HG02840 (cell line): ENCODE measurements around the gene CSAD.
A peak's percentile ranks its signal among the peaks of the same experiment; 100 is the strongest.

Source experiments
- ATAC-seq: cut with Tn5 transposase; IDR thresholded peaks from one replicate; pipeline ENCODE4 v1.9.1; 2021; ENCODE audit warnings: mild to moderate bottlenecking, moderate library complexity, moderate number of reproducible peaks; ENCODE audit not compliant: unreplicated experiment, low FRiP score

Gene CSAD

DNA sequence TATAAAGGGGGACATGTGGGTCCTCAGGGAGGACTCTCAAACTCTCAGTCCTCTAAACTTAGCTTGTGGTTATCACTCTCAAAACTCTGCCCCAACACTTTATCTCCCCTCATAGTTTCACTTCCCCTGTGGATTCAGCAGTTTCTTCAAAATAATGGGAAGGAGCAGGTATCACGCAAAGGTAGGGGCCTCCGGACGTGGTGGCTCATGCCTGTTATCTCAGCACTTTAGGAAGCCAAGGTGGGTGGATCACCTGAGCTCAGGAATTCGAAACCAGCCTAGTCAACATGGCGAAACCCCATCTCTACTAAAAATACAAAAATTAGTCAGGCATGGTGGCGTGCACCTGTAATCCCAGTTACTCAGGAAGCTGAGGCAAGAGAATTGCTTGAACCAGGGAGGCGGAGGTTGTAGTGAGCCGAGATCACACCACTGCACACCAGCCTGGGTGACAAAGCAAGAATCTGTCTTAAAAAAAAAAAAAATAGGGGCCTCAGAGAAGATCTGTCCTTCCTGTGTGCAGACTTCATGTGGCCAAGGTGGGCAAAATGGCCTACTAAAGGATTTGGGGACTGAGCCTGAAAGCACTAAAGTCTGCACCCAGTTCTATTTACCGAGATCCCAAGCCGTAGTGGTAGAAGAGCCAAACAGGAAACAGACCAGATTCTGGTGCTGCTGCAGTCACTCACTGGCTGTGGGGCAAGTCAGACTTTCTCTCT, 19.9 kb upstream of the CSAD start:
- ATAC-seq = peak; percentile 53

DNA sequence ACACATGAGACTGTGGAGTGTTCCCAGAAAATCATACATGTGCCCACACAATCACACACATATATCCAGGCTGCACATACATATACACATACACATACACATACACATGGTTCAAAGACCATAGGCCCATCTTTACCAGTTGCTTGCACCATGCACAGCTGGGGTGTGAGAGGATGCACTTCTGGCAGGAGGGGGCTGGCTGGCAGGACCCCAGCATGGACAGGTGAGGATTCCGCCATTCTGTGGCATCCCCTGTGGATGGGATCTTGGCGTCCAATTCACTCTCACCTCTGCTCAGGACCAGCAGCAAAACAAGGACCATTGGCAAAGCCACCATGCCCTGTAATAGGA, 19.4 kb upstream of the CSAD start:
- peak; percentile 23 for ATAC-seq

DNA sequence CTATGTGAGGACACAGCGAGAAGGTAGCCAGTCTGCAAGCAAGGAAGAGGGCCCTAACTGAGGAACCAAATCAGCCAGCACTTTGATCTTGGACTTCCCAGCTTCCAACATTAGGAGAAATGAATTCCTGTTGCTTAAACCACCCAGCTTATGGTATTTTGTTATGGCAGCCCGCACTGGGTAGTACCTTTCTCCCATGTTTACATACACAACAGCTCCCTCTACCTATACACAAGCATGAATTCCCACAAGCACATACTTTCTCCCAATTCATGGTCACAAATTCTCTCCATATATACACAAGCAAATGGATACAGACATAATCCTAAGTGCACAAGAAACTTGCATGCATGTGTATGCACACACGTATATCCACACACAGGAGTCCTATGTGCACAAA, 19.0 kb upstream of the CSAD start:
- ATAC-seq = no peak

DNA sequence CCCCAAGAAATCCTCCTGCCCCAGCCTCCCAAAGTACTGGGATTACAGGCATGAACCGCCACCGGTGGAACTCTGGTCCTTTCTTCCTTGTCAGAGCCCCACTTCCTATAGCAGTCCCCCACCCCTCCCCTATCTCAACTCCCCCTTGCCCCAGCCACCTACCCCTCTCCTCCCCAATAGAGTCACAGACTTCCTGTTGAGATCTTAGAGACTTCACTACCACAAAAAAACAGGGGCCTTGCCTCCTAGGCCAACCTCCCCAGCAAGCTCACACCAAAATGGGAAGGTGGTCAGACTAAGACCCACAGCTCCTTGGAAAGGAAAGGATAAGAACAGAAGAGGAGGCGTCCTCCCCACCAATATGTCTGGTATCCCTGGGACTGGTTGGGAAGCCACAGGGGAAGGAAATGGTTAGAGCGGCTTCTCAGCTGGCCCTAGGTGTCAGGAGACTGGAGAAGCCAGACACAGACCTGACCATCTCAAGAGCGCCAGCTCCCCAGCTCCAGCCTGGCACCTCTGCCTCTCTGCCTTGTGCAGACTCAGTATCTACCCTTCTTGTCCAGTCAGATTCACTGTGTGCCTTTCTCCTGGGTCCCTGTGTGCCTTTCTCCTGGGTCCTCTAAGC, 17.9 kb upstream of the CSAD start:
- ATAC-seq = no peak

DNA sequence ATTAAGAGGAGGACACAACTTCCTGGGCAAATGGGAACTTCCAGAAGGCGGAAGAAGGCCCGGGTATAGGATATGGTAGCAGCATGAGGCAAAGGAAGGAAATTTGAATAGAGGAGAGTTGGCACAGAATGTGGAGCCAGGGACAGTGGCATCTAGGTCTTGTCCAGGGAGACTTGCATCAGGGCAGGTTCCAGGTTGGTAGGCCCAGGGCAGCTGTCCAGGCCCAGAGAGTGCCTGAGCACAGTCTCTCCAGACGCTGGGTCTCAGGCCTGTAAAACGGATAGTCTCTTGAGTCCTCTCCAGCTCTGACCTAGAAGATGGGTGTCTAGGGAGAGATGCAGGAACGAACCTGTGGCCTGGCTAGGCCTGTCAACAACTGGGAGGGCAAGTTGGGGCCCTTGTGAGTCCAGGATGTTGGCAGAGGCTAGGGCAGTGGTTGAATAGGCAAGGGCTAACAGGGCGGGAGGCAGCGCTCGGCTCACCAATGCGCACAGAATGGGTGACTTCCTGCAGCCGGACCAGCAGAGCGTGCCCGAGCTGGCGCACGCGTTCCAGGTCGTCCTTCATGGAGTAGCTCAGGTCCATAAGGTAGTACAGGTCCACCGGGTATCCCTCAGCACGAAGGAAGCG, 16.4 kb upstream of the CSAD start:
- ATAC-seq = no peak

DNA sequence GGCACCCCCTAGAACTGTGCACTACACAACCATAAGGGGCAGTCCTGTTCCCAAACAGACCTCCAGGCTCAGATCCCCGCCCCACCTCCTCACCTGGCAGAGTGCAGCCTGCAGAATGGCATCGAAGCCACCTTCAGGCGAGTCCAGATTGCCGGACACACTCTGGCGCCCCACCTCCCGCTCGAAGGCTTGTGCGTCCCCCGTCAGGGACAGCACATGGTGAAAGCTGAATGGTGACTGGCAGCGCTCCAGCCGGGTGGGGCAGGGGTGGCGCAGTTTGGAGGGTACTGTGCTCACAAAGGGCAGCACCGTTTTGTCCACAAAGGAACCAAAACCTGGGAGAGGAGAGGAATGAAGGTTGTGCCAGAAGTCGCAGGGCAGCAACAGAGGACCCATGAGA, 15.8 kb upstream of the CSAD start:
- no peak for ATAC-seq

DNA sequence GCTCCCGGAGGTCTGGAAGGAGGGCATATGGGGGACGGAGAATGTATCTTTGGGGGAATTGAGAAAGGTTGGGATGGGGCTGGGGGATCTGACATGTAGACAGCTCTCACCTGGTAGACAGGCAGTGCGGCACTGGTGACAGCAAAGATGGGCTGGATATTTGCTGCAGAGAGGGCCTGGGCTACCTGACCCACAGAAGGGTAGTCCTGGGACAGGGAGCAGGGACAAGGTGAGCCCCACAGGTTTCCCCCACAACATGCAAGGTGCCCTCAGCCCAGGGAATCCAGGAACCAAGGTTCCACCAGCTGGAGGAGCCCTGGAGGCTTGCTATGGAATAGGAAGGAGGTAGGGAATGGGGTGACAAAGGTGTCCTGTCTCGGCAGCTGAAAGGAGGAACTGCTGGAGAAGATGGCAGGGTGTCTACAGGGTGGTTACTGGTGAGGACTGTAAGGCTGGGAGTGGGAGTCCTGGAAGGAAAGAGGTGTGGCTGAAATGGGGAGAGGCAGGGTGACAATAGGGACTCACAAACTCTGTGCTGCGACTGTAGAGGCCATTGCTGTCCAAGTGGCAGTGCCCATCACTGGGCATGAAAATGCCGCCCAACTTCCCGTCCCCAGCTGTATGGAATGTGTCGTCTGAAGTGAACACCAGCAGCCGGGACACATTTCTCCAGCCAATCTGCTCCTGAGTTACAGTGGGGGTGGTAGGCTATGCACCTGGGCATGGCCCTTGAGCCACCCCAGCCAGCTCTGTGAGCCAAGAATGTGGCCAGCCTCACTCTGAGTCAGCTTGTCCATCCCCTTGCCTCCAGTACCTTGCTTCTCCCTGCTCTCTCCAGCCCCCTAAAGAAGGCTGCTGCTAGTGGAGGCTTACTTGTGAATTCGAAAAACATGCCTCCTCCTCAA, 15.0 kb upstream of the CSAD start:
- no peak for ATAC-seq

DNA sequence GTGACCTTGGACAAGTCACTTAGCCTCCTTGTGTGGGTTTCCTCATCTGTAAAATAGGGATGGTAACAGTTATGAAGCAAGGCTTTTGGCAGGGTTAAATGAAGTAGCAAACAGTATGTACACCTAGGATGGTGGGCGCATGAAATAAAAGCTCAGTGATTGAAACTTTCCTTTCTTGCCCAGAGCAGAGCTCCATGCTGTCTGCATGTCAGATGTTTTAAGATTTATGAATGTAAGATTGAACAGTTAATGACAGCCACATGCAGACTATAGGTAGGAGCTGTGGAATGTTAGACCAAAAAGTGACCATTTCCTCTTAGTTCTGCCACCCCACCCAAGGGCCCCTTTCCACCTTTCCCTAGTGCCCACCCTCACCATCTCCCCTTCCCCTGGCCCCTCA, 14.2 kb upstream of the CSAD start:
- ATAC-seq = no peak

DNA sequence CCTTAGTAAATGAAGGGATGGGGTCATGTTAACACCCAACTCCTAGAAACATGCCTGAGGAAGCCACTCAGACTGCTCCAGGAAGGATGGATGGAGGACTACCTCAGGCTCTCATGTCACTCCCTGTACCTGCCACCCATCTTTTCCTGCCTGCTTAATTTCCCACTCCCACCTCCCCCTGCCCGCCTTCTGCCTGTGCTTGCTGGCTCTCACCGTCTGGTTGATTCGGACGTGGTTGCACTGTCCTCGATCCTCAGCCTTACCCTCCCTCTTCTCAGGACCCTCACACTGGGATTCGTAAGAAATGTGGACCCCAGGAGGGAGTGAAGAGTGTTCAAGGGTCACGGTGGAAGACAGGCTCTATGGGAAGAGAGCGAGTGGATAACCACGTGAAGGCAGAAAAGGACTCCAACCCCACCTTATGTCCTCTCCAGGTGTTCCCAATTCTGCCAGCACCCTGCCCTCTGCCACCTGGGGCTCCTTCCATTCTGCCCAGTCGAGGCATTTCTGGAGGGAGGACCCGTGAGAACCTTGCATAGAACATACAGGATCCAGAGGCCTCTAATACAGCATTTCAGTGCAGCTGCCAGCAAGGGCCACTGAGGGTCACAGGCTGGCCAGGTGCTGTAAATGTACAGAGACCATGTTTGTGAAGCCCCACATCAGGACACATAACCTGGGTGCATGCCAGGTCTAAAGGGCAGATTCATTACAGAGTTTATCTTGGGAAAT, 13.4 kb upstream of the CSAD start:
- no peak for ATAC-seq

DNA sequence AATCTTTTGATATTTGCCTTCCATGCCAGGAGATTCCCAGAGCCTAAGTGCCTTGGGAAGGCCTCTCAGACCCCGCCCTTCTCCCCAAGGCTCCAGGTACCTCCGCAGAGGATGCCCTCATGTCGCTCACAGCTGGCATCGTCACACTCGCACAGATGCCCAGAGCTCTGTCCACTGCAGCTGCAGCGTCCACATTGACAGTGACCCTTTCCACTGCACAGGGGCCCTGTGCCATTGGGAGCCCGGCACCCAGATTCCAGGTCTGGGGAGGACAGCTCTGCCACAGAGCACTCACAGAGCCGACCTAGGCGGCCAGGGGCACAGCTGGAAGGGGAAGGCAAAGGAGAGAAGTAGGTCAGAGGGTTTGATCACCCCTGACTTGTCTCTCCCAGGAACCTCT, 12.3 kb upstream of the CSAD start:
- ATAC-seq = no peak

DNA sequence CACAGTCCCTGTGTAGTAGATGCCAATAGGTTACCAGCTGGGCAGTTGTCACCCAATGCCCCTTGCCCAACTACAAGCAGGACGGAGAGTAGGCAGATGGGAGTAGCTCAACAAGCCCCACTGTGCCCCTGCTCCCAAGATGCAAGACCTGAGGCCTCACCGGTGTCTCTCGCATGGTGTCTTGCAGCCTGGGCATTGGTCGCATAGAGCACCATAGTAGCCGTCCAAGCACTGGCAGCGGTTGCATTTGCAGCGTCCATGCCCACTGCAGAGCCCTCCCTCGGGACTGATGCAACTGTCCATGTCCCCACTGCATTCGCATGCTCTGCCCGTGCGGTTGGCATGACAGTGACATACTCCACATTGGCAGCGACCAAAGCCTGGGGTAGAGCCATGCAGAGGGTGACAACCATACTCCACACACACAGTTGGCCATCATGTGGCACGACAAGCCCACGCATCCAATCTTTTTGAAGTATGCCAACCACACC, 11.9 kb upstream of the CSAD start:
- no peak for ATAC-seq

DNA sequence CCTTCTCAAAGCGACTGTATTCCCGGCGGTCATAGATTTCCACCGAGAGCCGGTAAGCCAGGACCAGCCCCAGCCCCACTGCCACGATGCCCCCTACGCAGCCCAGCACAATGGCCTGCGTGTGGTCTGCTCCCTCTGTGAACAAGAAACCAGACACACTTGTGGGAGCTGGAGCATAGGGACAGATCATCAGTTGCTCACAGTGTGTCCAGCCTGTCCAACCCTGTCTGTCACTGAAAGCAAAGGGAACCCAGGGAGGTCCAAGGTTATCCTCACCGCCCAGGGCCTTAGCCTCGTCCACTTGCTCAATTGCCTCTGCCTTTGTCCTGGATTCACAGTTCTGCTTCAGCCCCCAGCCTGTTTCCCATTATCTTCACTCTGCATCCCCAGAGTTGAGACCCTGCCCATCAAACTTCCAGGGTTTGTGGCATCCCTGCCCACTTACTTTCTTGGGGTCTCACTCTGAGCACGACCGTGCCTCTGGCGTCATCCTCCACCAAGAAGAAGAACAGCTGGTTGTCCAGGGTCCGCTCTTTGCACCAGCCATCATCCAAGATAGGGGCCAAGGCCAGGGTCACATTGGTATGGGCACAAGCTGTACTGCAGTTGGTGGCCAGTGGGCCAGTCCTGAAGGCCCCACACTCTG, 11.3 kb upstream of the CSAD start:
- ATAC-seq = no peak

DNA sequence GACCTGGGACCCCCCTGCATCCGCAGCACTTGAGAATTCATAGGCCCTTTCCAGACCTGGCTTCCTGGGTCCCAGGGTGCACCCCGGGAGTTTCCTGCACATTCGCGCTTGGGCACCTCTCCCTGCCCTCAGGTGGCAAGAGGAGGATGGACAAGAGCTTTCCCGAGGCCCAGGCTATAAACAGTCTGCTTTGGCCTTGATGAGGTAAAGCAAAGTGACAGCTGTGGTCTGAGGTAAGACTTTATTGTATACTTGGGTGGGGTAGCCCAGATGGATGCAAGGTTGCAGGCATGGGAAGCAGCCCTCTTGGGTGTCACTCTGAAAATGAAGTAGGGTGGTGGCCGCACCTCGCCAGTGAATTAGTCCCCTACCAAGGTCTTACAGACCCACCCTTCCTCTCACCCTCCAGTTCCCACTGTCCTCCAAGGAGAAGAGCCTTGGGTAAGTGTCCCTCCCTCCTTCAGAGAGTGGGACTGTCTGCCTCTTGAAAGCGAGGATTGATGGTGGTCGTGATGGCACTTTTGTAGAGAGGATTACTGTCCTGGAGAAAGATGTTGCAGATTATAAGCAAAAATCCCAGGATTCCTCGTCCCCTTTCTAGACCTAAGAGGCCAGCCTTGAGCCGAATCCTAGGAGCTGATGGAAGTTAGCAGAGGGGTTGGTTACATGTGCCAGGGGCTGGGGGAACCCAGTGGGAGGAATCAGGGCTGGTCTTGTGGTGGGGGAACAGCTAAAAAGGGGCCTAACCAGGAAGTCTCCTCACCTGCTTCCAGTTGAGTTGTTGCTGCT, 10.6 kb upstream of the CSAD start:
- ATAC-seq = no peak

DNA sequence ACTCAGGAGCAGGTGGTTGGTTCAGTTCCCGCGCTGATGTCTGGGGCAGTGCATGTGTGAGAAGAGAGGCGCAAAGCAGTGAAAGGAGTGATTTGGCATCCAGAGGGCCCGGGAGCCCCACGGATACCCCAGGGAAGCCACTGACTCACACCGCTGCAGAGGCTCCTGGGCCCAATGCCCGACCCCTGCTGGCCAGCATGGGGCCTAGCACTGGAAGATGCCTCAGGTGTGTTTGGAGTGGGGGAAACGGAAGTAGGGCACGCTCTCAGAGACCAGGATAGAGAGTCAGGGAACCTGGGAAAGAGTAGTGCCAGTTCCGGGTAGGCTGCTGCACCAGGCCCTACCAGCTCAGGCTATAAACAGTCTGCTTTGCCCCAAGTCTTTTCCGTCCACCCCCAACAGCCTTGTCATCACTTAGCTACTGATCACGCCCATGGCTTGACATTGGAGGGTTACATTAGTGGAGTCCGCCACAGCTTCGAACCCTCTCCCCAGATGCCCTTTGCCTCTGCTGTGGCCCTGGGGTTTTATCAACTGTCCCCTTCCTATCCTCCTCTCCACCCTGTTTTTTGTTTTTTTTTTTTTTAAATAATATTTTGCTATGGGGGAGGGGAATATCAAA, 9.5 kb upstream of the CSAD start:
- no peak for ATAC-seq

DNA sequence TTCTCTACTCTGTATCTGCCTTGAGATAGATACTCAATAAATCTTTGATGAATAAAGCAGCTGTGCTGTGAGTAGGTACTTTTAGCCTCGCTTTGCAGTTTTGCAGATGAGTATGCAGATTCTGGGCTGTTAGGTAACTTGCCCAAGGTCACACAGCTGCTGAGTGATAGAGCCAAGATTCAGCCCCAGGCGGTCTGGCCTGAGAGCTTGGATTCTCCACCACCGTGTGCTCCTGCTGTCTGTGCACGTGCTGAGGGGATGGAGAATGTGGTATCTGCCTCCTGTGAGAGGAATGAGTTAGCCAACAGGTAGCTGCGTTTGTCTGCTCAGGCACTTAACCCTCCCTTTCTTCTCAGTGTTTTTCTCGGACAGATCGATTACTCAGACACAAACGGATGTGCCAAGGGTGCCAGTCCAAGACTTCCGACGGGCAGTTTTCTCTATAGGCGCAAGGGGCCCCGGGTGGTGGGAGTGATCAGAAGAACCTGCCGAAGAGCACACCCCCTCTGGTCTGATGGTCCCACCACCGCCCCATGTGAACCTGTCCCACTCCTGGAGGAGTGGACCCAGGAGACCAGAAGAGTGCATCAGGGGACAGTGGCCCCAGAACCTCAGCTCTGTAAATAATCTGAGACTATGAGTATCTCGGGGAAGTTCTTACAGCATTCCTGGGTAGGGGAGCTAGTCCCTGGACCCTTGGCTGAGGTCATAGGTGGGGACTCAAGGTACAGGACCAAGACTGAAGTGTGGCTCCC, 6.6 kb upstream of the CSAD start:
- ATAC-seq = no peak

DNA sequence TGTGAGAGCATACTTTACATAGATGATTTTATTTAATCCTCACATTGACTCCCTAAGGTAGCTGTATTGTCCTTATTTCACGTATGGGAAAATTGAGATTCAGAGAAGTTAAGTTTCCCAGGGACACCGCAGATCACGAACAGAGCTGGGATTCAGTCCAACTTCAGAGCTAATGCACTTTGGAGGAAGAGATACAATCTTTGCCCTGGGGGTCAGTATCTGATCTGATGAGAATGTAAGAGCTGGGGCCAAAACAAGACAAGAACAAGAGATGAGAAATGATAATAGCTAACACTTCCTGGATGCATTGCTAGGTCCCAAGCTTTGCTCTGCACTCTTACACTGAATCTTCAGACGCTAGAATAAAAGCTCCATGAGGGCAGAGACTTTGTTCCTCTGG, 6.0 kb upstream of the CSAD start:
- ATAC-seq = no peak

DNA sequence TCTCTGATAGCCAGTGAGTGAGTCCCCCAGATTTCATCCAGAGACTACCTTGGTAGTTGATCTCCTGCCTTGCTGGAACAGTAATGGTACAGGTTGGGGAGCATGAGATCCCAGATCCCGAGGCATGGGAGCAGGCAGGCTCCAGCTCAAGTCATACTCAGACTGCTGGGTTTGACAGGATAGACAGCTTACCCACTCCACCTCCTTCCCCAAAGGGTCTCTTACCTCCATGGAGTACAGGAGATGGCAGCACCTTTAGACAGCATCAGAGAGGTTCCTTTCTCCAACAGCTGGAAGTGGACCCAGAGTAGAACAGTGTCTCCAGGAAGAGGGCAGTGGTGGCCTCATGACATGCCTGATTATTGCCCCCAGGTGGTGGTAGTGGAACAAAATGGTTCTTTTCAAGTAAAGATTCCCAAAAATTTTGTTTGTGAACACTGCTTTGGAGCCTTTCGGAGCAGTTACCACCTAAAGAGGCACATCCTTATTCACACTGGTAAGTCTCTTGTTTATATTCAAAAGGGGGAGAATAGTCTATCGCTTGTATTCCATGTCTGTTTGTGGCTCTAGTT, 4.9 kb upstream of the CSAD start:
- no peak for ATAC-seq

DNA sequence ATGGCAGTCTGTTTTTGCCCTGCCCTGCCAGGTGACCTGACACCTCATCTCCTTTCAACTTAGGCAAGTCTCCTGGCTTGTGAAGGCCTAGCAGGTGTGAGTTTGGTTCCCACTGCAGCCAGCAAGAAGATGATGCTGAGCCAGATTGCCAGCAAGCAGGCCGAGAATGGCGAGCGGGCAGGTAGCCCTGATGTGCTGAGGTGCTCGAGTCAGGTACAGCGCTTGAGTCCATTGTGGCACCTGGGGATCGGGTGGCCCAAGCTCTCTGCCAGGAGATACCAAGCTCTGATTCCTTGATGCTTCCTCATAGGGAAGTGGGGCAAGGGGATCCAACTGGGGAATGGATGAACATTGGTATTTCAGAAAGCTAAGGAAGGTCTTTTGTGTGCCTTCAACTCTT, 4.1 kb upstream of the CSAD start:
- no peak for ATAC-seq
